Measurements from ENCODE around the gene OPA3.

DNA sequence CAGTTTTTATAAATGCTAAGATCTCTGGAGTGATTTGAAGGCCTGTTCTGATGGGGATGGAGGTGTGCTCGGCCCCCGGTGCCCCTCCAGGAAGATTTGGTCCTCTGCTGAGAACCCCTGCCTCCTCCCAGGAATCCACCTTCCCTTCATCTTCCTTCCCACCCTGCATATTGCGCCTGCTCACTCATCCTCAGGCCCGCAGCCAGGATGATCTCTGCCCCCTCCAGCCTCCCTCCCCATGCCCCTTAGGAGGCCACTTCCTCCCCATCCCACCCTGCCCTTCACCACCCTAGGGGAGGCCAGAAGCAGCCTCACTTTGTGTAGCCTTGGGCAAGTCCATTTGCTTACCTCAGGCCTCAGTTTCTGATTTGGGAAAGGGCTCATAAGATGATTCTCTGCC is 57.6 kb downstream of the OPA3 start:
- no peak for TF ChIP-seq POLR2A (IDR thresholded peaks at IDR 0.05)
- TF ChIP-seq, protein P1, sequence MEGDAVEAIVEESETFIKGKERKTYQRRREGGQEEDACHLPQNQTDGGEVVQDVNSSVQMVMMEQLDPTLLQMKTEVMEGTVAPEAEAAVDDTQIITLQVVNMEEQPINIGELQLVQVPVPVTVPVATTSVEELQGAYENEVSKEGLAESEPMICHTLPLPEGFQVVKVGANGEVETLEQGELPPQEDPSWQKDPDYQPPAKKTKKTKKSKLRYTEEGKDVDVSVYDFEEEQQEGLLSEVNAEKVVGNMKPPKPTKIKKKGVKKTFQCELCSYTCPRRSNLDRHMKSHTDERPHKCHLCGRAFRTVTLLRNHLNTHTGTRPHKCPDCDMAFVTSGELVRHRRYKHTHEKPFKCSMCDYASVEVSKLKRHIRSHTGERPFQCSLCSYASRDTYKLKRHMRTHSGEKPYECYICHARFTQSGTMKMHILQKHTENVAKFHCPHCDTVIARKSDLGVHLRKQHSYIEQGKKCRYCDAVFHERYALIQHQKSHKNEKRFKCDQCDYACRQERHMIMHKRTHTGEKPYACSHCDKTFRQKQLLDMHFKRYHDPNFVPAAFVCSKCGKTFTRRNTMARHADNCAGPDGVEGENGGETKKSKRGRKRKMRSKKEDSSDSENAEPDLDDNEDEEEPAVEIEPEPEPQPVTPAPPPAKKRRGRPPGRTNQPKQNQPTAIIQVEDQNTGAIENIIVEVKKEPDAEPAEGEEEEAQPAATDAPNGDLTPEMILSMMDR (IDR thresholded peaks at IDR 0.05): no peak
- TF ChIP-seq POLR2AphosphoS5 (IDR thresholded peaks at IDR 0.05; ENCODE audit: insufficient read depth in 1 of 2, low read depth in 1 of 2): no peak
